Activated CD8-positive, alpha-beta T cell treated with anti-CD3 and anti-CD28 coated beads, Interleukin-2, amount 10 ng/mL, durations not matched to agents 7 days and 5 days (primary cell): ENCODE data around the gene MEX3D. TPM values are rescaled to one million over a fixed set of nuclear protein-coding genes. Genes with fewer than 3 reads are reported as not detected.

ENCODE experiments used
- ATAC-seq: fragments of 150-1000 bp; cut with Tn5 transposase; one replicate; pipeline ENCODE4 v1.10.0; 2021; ENCODE audit warnings: moderate library complexity
- CTCF ChIA-PET: fragments of 350-600 bp; sonication (Branson Sonifier 250); formaldehyde crosslinking; loops from one replicate; lab custom pipeline; 2021; ENCODE audit warnings: antibody characterized with exemption; lab: Charles Lee
- POLR2A ChIA-PET: fragments of 350-600 bp; sonication (Branson Sonifier 250); formaldehyde crosslinking; loops from one replicate; lab custom pipeline; 2021; ENCODE audit warnings: antibody characterized with exemption; lab: Charles Lee
- DNase-seq: peaks from one replicate; pipeline ENCODE4 v3.0.0-alpha.2; 2020
- H3K27ac Mint-ChIP-seq: one replicate; pipeline ENCODE4 v1.8.0; 2021; ENCODE audit warnings: mild to moderate bottlenecking, mixed read lengths
- H3K27me3 Mint-ChIP-seq: one replicate; pipeline ENCODE4 v1.8.0; 2021; ENCODE audit warnings: low read depth, mixed read lengths
- H3K36me3 Mint-ChIP-seq: one replicate; pipeline ENCODE4 v1.8.0; 2021; ENCODE audit warnings: low read depth, mixed read lengths
- H3K4me1 Mint-ChIP-seq: one replicate; pipeline ENCODE4 v1.8.0; 2021; ENCODE audit warnings: low read depth, mixed read lengths
- H3K4me3 Mint-ChIP-seq: one replicate; pipeline ENCODE4 v1.8.0; 2021; ENCODE audit warnings: mild to moderate bottlenecking, mixed read lengths
- H3K9me3 Mint-ChIP-seq: one replicate; pipeline ENCODE4 v1.8.0; 2022; ENCODE audit warnings: mixed read lengths; ENCODE audit not compliant: insufficient read depth
- total RNA-seq, 2 experiments: library from RNA; stranded (reverse); gene quantifications; one replicate each; pipeline ENCODE4 v1.2.3, GENCODE V29; 2021

MEX3D gene
- total RNA-seq, 2 experiments from 2014 or later, result 12.2 to 12.5 TPM

- ATAC-seq (no peak), DNase-seq (no peak)
- Mint-ChIP-seq H3K36me3 (peaks cover 20% of the 10 kb centered on the region), H3K27ac (no peak overlapping the region), H3K4me3 (no peak overlapping the region), H3K9me3 (no peaks in the 10 kb centered on the region), H3K4me1 (no peaks in the 10 kb centered on the region), H3K27me3 (no peaks in the 10 kb centered on the region)
- ChIA-PET POLR2A (no interaction called here), CTCF (no interaction called here)
These were observed 9.9 kb upstream of the MEX3D start for GRCh38 chr19:1577929-1578618.

- H3K27ac Mint-ChIP-seq, result no peak overlapping the region
- POLR2A ChIA-PET, result interaction anchor here (0.9 kb wide), 1 partner anchor 10 kb away, joined by 3 read pairs; no protein-coding TSS in a partner anchor
- ATAC-seq, result no peak
These were observed 9.2 kb upstream of the MEX3D start for GRCh38 chr19:1577090-1577928.

GRCh38 chr19:1576242-1577089 lies 8.3 kb upstream of the MEX3D start:
- H3K27me3 Mint-ChIP-seq, result no peaks in the 10 kb centered on the region
- peaks cover 13% of the 10 kb centered on the region for H3K36me3 Mint-ChIP-seq
- DNase-seq (no peak), ATAC-seq (no peak)
- H3K9me3 Mint-ChIP-seq, result no peaks in the 10 kb centered on the region
- no peaks in the 10 kb centered on the region for H3K4me1 Mint-ChIP-seq
- no peak overlapping the region for H3K4me3 Mint-ChIP-seq
- ChIA-PET POLR2A (interaction anchor here (0.9 kb wide), 1 partner anchor 9 kb away, joined by 3 read pairs; no protein-coding TSS in a partner anchor), CTCF (interaction anchor here (0.9 to 1.0 kb wide), 2 partner anchors 14 to 30 kb away, joined by 3 to 5 read pairs; no protein-coding TSS in a partner anchor)
- no peak overlapping the region for H3K27ac Mint-ChIP-seq

More at GRCh38 chr19:1577090-1577928, 9.2 kb upstream of the MEX3D start:
- DNase-seq, result no peak
- H3K27me3 Mint-ChIP-seq, result no peaks in the 10 kb centered on the region
- no peaks in the 10 kb centered on the region for H3K4me1 Mint-ChIP-seq
- no peak overlapping the region for H3K4me3 Mint-ChIP-seq
- CTCF ChIA-PET, result interaction anchor here (1.0 kb wide), 1 partner anchor 13 kb away, joined by 5 read pairs; no protein-coding TSS in a partner anchor
- peaks cover 15% of the 10 kb centered on the region for H3K36me3 Mint-ChIP-seq
- H3K9me3 Mint-ChIP-seq, result no peaks in the 10 kb centered on the region

GRCh38 chr19:1575323-1576241 lies 7.5 kb upstream of the MEX3D start:
- H3K4me1 Mint-ChIP-seq, result no peaks in the 10 kb centered on the region
- H3K36me3 Mint-ChIP-seq, result peaks cover 8% of the 10 kb centered on the region
- ChIA-PET CTCF (interaction anchor here (0.9 kb wide), 1 partner anchor 30 kb away, joined by 3 read pairs; no protein-coding TSS in a partner anchor), POLR2A (no interaction called here)
- H3K9me3 Mint-ChIP-seq, result no peaks in the 10 kb centered on the region
- DNase-seq (no peak), ATAC-seq (no peak)
- no peaks in the 10 kb centered on the region for H3K27me3 Mint-ChIP-seq
- H3K4me3 Mint-ChIP-seq, result no peak overlapping the region
- H3K27ac Mint-ChIP-seq, result no peak overlapping the region

GRCh38 chr19:1574354-1575136 lies 6.4 kb upstream of the MEX3D start:
- Mint-ChIP-seq H3K9me3 (no peaks in the 10 kb centered on the region), H3K4me3 (no peak overlapping the region), H3K36me3 (peaks cover 2% of the 10 kb centered on the region), H3K27me3 (peaks cover 6% of the 10 kb centered on the region), H3K27ac (no peak overlapping the region), H3K4me1 (peaks cover 2% of the 10 kb centered on the region)
- ChIA-PET POLR2A (no interaction called here), CTCF (no interaction called here)
- DNase-seq (no peak), ATAC-seq (no peak)

- DNase-seq, result no peak
- no peak overlapping the region for H3K27ac Mint-ChIP-seq
- no peaks in the 10 kb centered on the region for H3K36me3 Mint-ChIP-seq
- H3K9me3 Mint-ChIP-seq, result no peaks in the 10 kb centered on the region
- POLR2A ChIA-PET, result no interaction called here
- ATAC-seq, result no peak
- no peak overlapping the region for H3K4me3 Mint-ChIP-seq
- CTCF ChIA-PET, result no interaction called here
- H3K4me1 Mint-ChIP-seq, result peaks cover 2% of the 10 kb centered on the region
- peaks cover 8% of the 10 kb centered on the region for H3K27me3 Mint-ChIP-seq
These were observed 4.7 kb upstream of the MEX3D start for GRCh38 chr19:1572795-1573194.

- POLR2A ChIA-PET, result no interaction called here
- CTCF ChIA-PET, result no interaction called here
- no peaks in the 10 kb centered on the region for H3K36me3 Mint-ChIP-seq
These were observed 3.2 kb upstream of the MEX3D start for GRCh38 chr19:1571358-1571757.

GRCh38 chr19:1570836-1571235 lies 2.7 kb upstream of the MEX3D start:
- ChIA-PET POLR2A (no interaction called here), CTCF (no interaction called here)
- DNase-seq (no peak), ATAC-seq (no peak)
- no peaks in the 10 kb centered on the region for H3K36me3 Mint-ChIP-seq
- H3K9me3 Mint-ChIP-seq, result no peaks in the 10 kb centered on the region
- peaks cover 2% of the 10 kb centered on the region for H3K4me1 Mint-ChIP-seq
- H3K27ac Mint-ChIP-seq, result no peak overlapping the region
- H3K4me3 Mint-ChIP-seq, result no peak overlapping the region
- H3K27me3 Mint-ChIP-seq, result peaks cover 8% of the 10 kb centered on the region

More at GRCh38 chr19:1571358-1571757, 3.2 kb upstream of the MEX3D start:
- H3K27ac Mint-ChIP-seq, result no peak overlapping the region
- ATAC-seq (no peak), DNase-seq (no peak)
- H3K27me3 Mint-ChIP-seq, result peaks cover 8% of the 10 kb centered on the region
- no peaks in the 10 kb centered on the region for H3K9me3 Mint-ChIP-seq
- H3K4me1 Mint-ChIP-seq, result peaks cover 2% of the 10 kb centered on the region
- H3K4me3 Mint-ChIP-seq, result no peak overlapping the region

- H3K9me3 Mint-ChIP-seq, result no peaks in the 10 kb centered on the region
- ChIA-PET CTCF (no interaction called here), POLR2A (no interaction called here)
- DNase-seq, result no peak
- H3K27me3 Mint-ChIP-seq, result peaks cover 8% of the 10 kb centered on the region
- peak overlapping the region; percentile 40 for H3K27ac Mint-ChIP-seq
- peaks cover 2% of the 10 kb centered on the region for H3K4me1 Mint-ChIP-seq
- H3K36me3 Mint-ChIP-seq, result no peaks in the 10 kb centered on the region
- no peak overlapping the region for H3K4me3 Mint-ChIP-seq
- no peak for ATAC-seq
These were observed 1.9 kb upstream of the MEX3D start for GRCh38 chr19:1569997-1570396.

GRCh38 chr19:1567848-1568227 lies 287 bp downstream of the MEX3D start:
- H3K4me3 Mint-ChIP-seq, result no peak overlapping the region
- POLR2A ChIA-PET, result interaction anchor here (0.7 kb wide), 1 partner anchor 9 kb away, joined by 3 read pairs; no protein-coding TSS in a partner anchor

More at GRCh38 chr19:1567848-1568227, 287 bp downstream of the MEX3D start:
- ATAC-seq (no peak), DNase-seq (no peak)
- no peaks in the 10 kb centered on the region for H3K9me3 Mint-ChIP-seq
- H3K27ac Mint-ChIP-seq, result no peak overlapping the region
- H3K4me1 Mint-ChIP-seq, result peaks cover 2% of the 10 kb centered on the region
- H3K27me3 Mint-ChIP-seq, result peaks cover 8% of the 10 kb centered on the region
- CTCF ChIA-PET, result interaction anchor here (0.8 kb wide), 1 partner anchor 21 kb away, joined by 3 read pairs; no protein-coding TSS in a partner anchor
- H3K36me3 Mint-ChIP-seq, result no peaks in the 10 kb centered on the region
